Right lobe of liver (tissue), 6 donors: ENCODE data around the gene ITGB3. TPM values are rescaled to one million over a fixed set of nuclear protein-coding genes. Genes with fewer than 3 reads are reported as not detected.
"Not testable (repeated sequence)": the region's sequence is repeated elsewhere in the genome, so short reads cannot be mapped to it uniquely, and the experiment has no call there.

Experiments
- ATAC-seq, 4 donors: fragments of 200-7000 bp; cut with Tn5 transposase; one replicate each; pipeline ENCODE4 v1.9.1; 2020; ENCODE audit warnings: mild to moderate bottlenecking in 4 of 4, moderate library complexity in 4 of 4
- DNase-seq, 3 donors: peaks; one replicate each; pipeline ENCODE4 v3.0.0-alpha.2; 2020
- H3K27ac ChIP-seq, 3 donors: fragments of 200-600 bp; one replicate each; pipeline ENCODE4 v1.8.0; 2022
- H3K27me3 ChIP-seq, 2 donors: fragments of 200-600 bp; one replicate each; pipeline ENCODE4 v1.8.0; 2022
- H3K36me3 ChIP-seq, 4 donors: fragments of 200-600 bp; sonication (generic) in 1 of 4; one replicate each; pipeline versions ENCODE4 v1.5.1 to v1.8.0; 2017 to 2022; ENCODE audit warnings: control low read depth in 1 of 4
- H3K4me1 ChIP-seq, 4 donors: fragments of 200-600 bp; sonication (generic) in 1 of 4; one replicate each; pipeline versions ENCODE4 v1.5.1 to v1.8.0; 2017 to 2022; ENCODE audit warnings: control low read depth in 1 of 4
- H3K4me3 ChIP-seq, 3 donors: fragments of 200-600 bp; one replicate each; pipeline ENCODE4 v1.8.0; 2022
- H3K9me3 ChIP-seq, 4 donors: fragments of 200-600 bp; sonication (generic) in 1 of 4; one replicate each; pipeline versions ENCODE4 v1.5.1 to v1.8.0; 2017 to 2022; ENCODE audit warnings: control low read depth in 1 of 4
- CTCF ChIP-seq, 4 donors: fragments of 200-600 bp in 3 of 4; fragments of 450-650 bp in 1 of 4; IDR thresholded peaks; one replicate each; pipeline versions ENCODE4 v1.5.1 to v1.8.0; 2016 to 2022; ENCODE audit warnings: antibody characterized with exemption in 4 of 4, mild to moderate bottlenecking in 2 of 4
- POLR2A ChIP-seq: fragments of 450-650 bp; IDR thresholded peaks from one replicate; pipeline ENCODE4 v1.6.1; 2017; ENCODE audit warnings: antibody characterized with exemption, mild to moderate bottlenecking
- WGBS: methylation state at CpG from one replicate; pipeline ENCODE4 v1.1.6; 2018; ENCODE audit warnings: low coverage, low lambda C conversion rate; ENCODE audit not compliant: insufficient coverage; ENCODE audit errors: missing lambda C conversion rate; 5-methylcytosine and 5-hydroxymethylcytosine counted together
- intact Hi-C, 2 donors: fragments of 100-400 bp; cut with DNase I; formaldehyde crosslinking; loops; one replicate each; pipeline versions ENCODE4 v1.11.2 to v1.14.1; 2022
- total RNA-seq, 6 experiments: library from RNA; depleted of rRNA in 2 of 6; stranded (reverse); fragments of >200 nt in 2 of 6; fragmentation: NEBNext Ultra II Directional in 3 of 6; extraction: Animal tissue kit (Norgen Biotek cat#: 25700) in 3 of 6; gene quantifications; one replicate each; pipeline versions ENCODE4 v1.1.0 to v1.2.4, GENCODE V29; 2016 to 2023
- donor health status: DM: no; HTN: yes; CAD: no.
- donor health status: DM: no; HTN: no; CAD: no.
- donor health status: DM: no; HTN: no; CAD: no.
- donor health status: DM: no; HTN: yes; CAD: no.
- donor health status: DM: no; HTN: yes; CAD: no.

Gene ITGB3
- total RNA-seq, 6 experiments from 2014 or later: 2.2 to 8.0 (median 4.8) TPM

GRCh38 chr17:47264166-47264565 lies 10.5 kb downstream of the ITGB3 start:
- no peak overlapping the region for H3K4me3 ChIP-seq
- peaks cover 0 to 34% (median 8%) of the 10 kb centered on the region in 4 donors for H3K4me1 ChIP-seq
- ATAC-seq: no peak
- intact Hi-C loops: no loop called here
- TF ChIP-seq CTCF (IDR thresholded peaks at IDR 0.05) (no peak), POLR2A (no peak)
- no peak overlapping the region for H3K27ac ChIP-seq
- H3K9me3 ChIP-seq: no peaks in the 10 kb centered on the region
- no peaks in the 10 kb centered on the region for H3K27me3 ChIP-seq
- no peak for DNase-seq
- 88% methylated on average over 2 of the region's 2 CpGs for WGBS
- H3K36me3 ChIP-seq: no peaks in the 10 kb centered on the region

GRCh38 chr17:47265983-47266541 lies 12.4 kb downstream of the ITGB3 start:
- H3K36me3 ChIP-seq: no peaks in the 10 kb centered on the region
- intact Hi-C loops: no loop called here
- ATAC-seq (peak; percentile 32 to 79 (median 66)), DNase-seq (peak in 1 of 3 donors; percentile 45)
- H3K4me1 ChIP-seq: peaks cover 0 to 34% (median 8%) of the 10 kb centered on the region in 4 donors
- no peaks in the 10 kb centered on the region for H3K9me3 ChIP-seq
- 81% methylated on average over 2 of the region's 2 CpGs for WGBS
- H3K4me3 ChIP-seq: no peak overlapping the region
- peak overlapping the region in 1 of 3 donors; percentile 76 for H3K27ac ChIP-seq
- no peaks in the 10 kb centered on the region for H3K27me3 ChIP-seq
- no peak for TF ChIP-seq CTCF (IDR thresholded peaks at IDR 0.05)
- TF ChIP-seq POLR2A: no peak

- Histone ChIP-seq H3K27me3 (no peaks in the 10 kb centered on the region), H3K27ac (peak overlapping the region in 1 of 3 donors; percentile 76), H3K9me3 (no peaks in the 10 kb centered on the region), H3K36me3 (no peaks in the 10 kb centered on the region), H3K4me1 (peaks cover 0 to 34% (median 8%) of the 10 kb centered on the region in 4 donors), H3K4me3 (no peak overlapping the region)
- DNase-seq (no peak), ATAC-seq (peak in 1 of 4 donors; percentile 42)
- intact Hi-C loops: no loop called here
- no peak for TF ChIP-seq CTCF (IDR thresholded peaks at IDR 0.05)
- no peak for TF ChIP-seq POLR2A
- WGBS: 60% methylated on average over 4 of the region's 6 CpGs
Observed at GRCh38 chr17:47266782-47267181, 13.2 kb downstream of the ITGB3 start.

- peak overlapping the region in 2 of 3 donors; percentile 61 to 76 for H3K27ac ChIP-seq
- ATAC-seq: peak; percentile 73 to 88 (median 84)
- intact Hi-C loops: no loop called here
- no peak overlapping the region for H3K4me3 ChIP-seq
- 10% methylated on average over 1 of the region's 1 CpG for WGBS
- no peak for TF ChIP-seq CTCF (IDR thresholded peaks at IDR 0.05)
- TF ChIP-seq POLR2A: no peak
- H3K4me1 ChIP-seq: peaks cover 0 to 34% (median 8%) of the 10 kb centered on the region in 4 donors
- peak in 1 of 3 donors; percentile 57 for DNase-seq
- H3K27me3 ChIP-seq: no peaks in the 10 kb centered on the region
- H3K36me3 ChIP-seq: no peaks in the 10 kb centered on the region
- H3K9me3 ChIP-seq: no peaks in the 10 kb centered on the region
Observed at GRCh38 chr17:47267354-47267828, 13.8 kb downstream of the ITGB3 start.

- H3K4me3 ChIP-seq, H3K27ac ChIP-seq, DNase-seq, H3K9me3 ChIP-seq, ATAC-seq, H3K36me3 ChIP-seq, H3K27me3 ChIP-seq, intact Hi-C loops: not testable (repeated sequence)
- H3K4me1 ChIP-seq: peaks cover 0 to 34% (median 8%) of the 10 kb centered on the region in 4 donors
- WGBS: 91% methylated on average over 3 of the region's 3 CpGs
Observed at GRCh38 chr17:47268964-47269363, 15.3 kb downstream of the ITGB3 start.

GRCh38 chr17:47269561-47270280 lies 16.1 kb downstream of the ITGB3 start:
- H3K27ac ChIP-seq, H3K27me3 ChIP-seq, intact Hi-C loops, ATAC-seq, H3K4me3 ChIP-seq, DNase-seq, H3K9me3 ChIP-seq, H3K36me3 ChIP-seq: not testable (repeated sequence)
- peaks cover 0 to 34% (median 8%) of the 10 kb centered on the region in 4 donors for H3K4me1 ChIP-seq
